ENCODE results near the gene PRRG2.

PRRG2 gene

DNA sequence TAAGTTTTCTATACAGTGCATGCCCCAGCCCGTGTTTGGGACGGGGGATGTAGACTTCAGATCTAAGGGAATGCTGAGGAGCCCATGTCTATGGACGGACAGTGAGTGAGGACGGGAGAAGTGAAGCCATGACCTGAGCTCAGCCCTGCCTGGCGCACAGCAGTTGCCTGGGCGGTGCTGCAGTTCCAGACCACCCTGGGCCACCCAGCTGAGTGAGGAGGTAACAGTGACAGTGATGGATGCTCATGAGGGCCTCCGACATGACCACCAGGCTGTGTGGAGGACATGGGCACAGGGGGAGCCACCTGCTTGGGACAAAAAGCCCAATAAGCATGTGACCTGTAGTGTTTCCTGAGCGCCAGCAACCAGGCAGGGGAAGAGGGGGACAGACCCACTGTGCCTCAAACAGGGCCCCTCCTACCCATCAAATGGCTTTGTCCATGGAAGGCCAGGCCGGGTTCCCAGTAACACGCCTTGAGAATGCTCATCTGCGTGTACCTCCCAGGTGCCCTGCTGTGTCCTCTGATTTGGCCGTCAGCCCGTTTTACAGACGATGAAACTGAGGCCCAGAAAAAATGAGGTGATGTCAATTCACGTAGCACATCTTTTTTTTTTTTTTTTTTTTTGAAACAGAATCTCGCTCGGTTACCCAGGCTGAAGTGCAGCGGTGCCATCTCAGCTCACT is 23.3 kb upstream of the PRRG2 start:
- DNase-seq, result no peak

DNA sequence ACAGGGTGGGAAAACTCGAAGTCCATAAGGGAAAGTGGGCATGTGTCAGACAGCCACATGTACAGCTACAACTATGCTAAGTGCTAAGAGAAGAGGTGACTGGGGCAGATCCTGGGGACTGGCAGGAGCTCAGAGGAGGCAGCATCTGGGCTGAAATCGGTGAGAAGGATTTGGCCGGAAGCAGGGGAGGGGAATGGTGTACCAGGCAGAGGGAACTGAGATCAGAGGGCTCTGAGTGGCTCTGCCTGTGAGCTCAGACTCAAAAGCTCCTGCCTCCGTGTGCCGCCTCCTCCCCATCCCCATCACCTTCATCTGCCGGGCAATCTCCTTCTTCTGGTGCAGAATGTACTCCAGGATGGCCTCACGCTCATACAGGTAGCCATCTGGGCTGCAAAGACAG is 22.5 kb upstream of the PRRG2 start:
- DNase-seq, result peak; percentile 52

DNA sequence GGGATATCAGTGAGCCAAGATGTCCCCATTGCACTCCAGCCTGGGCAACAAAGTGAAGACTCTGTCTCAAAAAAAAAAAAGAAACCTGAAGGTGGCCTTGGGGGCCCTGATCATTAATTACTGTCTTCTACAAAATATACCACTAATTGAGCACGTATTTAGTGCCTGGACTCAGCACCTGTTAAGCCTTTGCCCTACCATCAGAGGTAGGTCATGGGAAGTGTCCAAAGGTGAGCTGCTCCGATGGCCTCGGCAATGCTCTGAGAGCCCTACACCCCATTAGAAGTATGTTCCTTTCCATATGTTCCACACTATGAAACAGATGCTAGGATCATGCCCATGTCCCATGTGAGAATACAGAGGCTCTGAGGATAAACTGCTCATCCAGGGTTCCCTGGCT is 21.7 kb upstream of the PRRG2 start:
- no peak for DNase-seq

DNA sequence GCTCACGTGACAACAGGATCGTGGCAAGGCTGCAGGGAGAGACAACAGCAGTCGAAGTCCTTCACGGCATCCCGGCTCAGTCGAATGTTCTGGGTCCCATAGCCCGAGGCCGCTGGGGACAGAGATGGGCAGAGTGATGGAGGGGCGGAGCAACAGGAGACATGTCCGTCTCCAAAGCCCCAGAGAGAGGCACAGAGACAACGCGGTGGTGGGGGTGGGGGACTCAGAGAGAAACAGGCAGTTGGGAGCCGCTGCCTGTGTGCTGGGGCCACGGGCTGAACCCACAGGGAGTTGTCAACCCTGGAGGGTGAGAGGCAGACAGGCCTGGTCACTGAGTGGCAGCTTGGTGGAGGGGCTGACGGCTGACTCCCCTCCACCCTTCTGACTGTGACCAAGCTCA is 21.2 kb upstream of the PRRG2 start:
- DNase-seq, result peak; percentile 27

DNA sequence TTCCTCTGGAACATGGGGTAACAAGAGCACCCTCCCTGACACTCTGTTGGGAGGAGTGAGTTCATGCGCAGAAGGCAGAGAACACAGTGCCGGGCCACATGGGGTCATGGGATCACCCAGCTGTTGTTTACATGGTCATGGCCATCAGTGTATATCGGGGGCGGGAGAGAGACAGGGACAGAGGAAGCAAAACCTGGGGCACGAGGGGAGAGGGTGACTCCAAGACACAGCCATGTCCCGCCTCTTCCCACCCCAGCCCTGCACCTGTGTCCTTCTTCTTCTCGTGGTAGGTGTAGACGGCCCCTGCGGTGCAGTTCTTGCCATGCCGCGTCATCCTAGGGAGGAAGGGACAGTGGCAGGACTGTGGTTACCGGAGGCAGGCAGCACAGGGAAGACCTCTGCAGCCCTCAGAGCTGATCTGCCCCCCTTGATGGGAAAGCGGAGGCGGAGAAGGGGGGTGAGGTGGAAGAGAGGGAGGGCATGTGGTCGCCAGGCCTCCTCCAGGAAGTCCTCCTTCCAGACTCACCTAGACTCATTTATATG is 20.7 kb upstream of the PRRG2 start:
- peak; percentile 32 for DNase-seq

DNA sequence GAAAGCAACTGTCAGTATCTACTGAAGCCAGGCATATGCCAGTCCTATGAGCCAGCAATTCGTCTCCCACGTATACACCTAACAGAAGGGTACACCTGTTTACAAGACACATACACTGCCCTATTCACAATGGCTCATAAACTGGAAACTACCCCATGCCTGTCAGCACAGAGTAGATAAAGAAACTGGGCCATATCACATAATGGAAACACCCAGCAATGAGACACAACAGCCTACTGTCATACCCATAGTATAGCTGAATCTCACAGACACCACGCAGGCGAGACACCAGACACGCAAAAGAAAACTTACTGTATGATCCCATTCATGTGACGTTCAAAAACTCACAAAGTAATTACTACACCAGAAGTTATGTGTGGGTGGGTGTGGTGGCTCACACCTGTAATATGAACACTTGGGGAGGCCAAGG is 16.5 kb upstream of the PRRG2 start:
- DNase-seq, result peak; percentile 79

DNA sequence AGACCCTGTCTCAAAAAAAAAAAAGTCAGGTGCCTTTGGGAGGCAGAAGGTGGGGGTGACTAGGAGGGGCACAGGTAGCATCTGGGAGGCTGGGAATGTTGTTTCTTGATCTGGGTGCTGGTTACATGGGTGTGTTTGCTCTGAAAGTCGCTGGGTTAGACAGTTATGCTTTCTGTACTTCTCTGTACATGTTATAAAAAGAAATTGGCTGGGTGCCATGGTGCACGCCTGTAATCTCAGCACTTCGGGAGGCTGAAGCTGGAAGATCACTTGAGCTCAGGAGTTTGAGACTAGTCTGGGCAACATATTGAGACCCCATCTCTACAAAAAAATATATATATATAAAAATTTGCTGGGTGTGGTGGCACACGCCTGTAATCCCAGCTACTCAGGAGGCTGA is 15.9 kb upstream of the PRRG2 start:
- DNase-seq, result no peak

DNA sequence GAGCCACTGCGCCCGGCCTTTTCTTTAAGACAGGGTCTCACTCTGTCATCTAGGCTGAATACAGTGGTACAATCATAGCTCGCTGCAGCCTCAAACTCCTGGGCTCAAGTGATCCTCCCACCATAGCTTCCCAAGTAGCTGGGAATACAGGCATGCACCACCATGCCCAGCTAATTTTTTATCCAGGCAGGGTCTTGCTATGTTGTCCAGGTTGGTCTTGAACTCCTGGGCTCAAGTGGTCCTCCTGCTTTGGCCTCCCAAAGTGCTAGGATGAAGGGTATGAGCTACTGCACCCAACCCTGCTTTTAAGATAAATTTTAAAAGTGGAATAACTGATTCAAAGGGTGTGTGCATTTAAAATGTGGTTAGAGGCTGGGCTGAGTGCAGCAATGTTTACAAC is 14.8 kb upstream of the PRRG2 start:
- no peak for DNase-seq

DNA sequence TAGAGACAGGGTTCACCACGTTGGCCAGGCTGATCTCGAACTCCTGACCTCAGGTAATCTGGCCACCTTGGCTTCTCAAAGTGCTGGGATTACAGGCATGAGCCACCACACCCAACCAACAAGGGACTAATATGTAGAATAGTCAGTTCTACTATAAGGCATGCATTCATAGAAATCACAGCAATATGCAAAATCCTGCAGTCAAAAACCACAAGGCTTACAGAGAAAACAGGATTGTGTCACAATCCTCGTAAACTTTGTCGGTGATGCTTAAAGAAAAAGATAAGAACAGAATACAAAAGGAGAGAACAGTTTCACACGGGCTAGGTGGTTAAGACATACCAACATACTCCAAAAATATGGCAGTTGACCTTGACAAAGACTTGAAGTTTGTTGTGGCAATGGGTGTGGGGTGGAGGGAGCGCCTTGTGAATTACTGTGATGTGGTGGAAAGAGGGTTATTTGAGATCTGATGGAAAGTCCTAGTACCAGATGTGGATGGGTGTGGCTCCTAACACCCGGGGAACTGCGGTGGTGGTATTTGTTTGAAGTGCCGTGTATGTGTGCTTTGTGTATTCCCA is 13.2 kb upstream of the PRRG2 start:
- DNase-seq, result peak; percentile 64

DNA sequence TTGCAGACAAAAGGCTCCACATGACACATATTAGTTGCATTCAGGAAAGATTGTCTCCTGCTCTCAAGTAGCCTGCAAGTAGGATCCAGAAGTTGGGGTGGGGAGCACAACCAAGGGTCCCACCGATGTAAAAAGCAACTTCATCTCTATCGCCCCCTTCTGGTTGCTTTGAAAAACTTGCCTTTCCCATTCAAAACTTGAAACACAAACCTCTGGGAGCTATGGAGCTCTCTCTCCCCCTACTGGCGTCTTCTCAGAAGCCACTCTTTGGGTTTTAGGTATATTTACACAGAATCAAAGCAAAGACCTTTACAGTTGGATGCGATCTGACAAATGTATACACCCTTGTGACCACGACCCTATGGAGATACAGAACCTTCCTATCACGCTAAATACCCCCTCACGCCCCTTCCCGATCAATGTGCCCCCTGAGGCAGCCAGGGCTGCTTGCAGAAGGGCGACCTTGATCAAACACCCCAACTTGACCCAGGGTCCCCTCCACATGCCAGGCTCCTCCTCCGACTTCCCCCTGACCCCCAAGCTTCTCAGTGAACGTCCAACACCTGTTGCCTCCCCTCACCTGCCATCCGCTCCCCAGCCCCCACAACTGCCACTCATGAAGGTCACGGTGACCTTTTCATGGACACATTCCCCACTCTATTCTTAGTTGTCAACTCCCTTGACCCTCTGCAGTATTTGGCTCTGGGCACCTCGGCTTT is 10.8 kb upstream of the PRRG2 start:
- DNase-seq, result peak; percentile 68

DNA sequence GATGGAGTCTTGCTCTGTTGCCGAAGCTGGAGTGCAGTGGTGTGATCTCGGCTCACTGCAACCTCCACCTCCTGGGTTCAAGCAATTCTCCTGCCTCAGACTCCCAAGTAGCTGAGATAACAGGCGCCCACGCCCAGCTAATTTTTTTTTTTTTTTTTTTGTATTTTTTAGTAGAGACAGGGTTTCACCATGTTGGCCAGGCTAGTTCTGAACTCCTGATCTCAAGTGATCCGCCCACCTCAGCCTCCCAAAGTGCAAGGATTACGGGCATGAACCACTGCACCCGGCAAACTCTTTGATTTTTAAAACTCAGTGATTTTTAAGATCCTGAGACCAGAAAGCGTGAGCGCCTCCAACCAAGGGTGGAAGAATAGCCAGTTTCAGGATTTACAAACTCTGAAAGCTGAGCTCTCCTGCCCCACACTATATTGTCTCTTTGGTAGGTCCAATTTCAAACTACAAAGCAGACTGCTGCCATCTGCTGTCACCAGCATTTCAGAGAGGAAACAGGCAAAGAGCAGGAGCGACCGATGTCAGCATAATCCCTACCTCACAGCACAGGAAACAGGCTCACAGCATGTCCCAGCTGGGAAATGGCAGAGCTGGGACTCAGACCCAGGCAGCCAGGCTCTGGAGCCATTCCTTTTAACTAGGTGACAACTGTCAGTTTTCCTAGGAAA is 10.0 kb upstream of the PRRG2 start:
- DNase-seq, result no peak

DNA sequence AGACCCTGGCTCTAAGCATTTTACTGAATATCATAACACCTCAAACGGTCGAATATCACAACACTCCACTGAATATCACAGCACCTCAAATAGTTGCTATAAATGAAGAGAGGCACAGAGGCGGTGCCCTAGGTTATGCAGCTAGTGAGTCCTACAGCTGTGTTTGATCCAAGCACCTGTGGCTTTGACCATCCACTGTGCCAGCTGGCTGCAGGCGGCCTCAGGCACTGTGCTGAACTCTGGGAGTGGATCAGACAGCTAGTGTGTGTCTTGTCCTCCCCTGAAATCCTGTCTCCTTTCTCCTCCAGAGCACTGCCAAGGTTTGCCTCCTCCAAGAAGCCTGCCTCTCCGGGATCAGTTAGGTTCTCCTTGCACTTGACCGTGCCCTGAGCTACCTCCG is 8.1 kb upstream of the PRRG2 start:
- DNase-seq, result no peak

DNA sequence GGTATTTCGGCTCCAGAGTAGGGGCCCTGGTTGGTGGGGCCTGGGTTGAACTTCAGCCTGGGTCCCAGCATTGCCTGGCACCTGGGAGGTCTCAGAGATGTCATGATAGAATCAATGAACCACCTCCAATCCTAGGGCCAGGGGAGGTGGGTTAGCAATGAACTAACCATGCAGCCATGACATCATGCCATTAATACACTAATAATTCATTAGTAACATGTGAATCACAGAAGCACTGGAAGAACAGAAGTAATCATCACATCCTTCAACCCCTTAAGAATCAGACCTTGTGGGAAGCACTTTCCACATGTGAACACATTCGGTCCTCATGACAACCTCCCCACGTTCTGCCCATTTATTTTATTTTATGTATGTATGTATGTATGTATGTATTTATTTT is 7.7 kb upstream of the PRRG2 start:
- no peak for DNase-seq

DNA sequence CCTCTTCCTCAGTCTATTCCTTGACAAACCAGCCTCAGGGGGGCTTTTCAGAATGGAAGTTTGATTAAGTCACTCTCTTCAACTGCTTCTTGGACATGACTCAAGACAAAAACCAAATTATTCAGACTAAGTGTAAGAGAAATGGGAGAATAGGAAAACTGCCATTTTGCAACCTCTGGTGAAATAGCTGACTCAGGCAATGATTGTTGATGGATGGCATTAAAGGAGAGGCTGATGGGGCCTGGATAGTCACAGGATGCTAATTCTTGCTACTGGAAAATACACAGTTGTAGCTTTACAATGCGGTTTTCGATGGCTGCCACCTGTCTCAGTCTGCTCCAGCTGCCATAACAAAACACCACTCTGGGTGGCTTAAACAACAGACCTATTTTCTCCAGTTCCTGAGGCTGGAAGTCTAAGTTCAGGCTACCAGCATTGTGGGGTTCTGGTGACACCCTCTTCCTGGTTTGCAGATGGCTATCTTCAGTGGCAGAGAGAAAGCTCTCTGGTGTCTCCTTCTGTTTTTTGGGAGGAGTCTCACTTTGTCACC is 6.8 kb upstream of the PRRG2 start:
- no peak for DNase-seq

DNA sequence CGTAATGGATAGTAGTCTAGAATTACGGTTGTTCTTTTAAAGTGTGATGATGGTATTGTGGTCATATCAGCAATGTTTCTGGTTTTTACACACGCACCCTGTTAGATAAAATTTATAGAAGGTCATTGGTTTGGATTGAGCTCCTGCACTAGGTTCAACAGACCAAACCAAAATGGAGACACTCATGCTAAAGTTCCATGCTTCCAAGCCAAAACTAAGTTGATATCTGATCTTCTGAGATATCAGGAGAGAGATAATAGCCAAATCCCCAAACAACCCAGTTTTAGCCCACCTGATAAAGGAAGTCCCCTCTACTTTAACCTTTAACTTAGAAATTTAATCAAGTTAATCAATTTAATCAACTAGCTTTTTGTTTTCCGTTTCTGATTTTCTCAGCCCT is 1.9 kb upstream of the PRRG2 start:
- no peak for DNase-seq

DNA sequence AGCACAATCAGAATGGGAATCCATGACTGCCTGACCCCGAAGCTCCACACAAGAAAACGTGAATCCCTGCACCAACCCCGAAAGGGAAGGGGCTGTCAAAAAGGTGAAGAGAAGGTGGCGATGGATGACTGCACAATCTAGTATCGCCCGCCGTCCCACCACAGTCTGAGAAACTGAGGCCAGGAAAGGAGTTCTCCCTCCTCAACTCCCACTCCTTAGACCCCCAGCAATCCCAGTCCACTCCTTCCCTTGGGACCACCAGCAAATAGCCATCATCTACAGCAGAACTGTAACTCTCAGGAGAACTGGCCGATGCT is 1.2 kb upstream of the PRRG2 start:
- DNase-seq, result no peak

DNA sequence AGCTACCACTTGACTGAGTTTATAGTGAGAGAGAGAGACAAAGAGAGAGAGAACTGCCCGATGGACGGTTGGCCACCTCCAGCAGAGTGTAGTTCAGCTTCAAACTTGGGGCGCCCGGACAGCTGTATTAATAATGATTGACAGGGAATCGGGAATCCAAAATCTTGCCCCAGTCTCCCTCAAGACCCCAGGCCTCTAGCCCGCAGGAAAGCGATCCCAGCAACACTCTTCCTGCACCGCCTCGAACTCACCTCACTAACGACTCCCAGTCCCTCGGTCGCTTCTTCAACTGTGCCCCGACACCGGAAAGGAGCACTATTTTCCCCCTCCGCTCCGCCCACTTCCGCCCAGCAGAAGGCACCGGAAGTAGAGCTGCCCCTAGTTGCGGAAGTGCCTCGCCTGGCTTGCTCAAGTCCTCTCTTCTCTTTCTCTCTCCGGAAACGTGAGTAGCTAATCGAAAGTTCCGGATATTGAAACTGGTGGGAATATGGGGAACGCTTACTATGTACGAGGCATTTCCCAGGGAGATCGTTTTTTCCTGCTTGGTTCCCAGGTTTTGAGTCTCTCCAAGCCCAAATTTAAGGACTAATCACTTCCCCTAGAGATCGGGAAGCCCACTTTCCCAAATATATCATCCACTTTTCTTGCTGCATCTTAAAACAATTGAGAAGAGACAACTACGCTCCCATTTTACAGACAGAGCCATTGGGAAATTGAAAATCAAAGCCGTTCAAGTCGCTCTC is 681 bp upstream of the PRRG2 start, which contains the start of gene NOSIP:
Gene NOSIP (minus strand): TSS at position 293 of the 743 bp plus-strand sequence. CDS start 19,865 bp downstream, outside the sequence.
- peak; percentile 97 for DNase-seq

DNA sequence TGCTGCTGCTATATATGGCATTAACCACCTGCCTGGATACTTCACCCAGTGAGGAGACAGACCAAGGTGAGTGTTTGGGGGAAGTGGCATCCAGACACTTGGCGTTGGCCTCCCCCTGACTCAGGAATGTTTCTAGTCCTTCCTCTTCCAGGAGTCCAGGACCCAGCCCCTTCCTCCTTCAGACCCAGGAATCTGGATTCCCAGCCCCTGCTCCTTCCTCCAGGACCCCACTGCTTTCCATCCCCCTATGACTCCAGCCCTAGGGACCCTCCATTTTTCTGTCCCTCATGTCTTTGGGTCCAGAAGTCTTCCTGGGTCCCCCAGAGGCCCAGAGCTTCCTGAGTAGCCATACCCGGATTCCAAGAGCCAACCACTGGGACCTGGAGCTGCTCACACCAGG is 2.1 kb downstream of the PRRG2 start:
- DNase-seq, result no peak

DNA sequence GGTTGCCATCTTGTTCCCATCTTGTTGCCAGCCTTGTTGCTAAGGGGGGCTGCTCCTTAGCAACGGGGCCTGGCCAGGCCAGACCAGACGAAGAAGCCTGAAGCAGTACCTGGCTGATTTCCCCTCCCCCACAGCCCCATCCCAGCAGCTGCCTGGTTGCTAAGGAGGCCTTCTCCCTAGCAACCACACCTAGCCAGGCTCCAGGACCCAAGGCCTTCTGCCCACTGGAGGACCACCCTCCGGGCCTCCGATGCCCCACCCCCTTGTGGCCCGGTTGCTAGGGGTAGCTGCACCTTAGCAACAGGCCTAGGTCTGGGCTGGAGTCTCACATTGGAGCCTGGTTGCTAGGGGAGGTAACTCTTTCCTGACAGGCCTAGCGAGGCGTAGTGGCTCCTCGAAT is 3.9 kb downstream of the PRRG2 start:
- DNase-seq, result no peak

DNA sequence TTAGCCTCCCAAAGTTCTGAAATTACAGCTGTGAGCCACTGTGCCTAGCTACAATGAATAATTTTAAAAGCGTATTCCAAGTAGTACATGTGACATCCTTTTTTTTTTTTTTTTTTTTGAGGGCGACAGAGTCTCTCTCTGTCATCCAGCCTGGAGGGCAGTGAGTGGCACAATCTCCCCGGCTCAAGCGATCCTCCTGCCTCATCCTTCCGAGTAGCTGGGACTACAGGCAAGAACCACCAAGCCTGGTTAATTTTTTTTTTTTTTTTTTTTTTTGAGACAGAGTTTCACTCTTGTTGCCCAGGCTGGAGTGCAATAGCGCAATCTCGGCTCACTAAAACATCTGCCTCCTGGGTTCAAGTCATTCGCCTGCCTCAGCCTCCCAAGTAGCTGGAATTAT is 6.1 kb downstream of the PRRG2 start:
- DNase-seq, result no peak

DNA sequence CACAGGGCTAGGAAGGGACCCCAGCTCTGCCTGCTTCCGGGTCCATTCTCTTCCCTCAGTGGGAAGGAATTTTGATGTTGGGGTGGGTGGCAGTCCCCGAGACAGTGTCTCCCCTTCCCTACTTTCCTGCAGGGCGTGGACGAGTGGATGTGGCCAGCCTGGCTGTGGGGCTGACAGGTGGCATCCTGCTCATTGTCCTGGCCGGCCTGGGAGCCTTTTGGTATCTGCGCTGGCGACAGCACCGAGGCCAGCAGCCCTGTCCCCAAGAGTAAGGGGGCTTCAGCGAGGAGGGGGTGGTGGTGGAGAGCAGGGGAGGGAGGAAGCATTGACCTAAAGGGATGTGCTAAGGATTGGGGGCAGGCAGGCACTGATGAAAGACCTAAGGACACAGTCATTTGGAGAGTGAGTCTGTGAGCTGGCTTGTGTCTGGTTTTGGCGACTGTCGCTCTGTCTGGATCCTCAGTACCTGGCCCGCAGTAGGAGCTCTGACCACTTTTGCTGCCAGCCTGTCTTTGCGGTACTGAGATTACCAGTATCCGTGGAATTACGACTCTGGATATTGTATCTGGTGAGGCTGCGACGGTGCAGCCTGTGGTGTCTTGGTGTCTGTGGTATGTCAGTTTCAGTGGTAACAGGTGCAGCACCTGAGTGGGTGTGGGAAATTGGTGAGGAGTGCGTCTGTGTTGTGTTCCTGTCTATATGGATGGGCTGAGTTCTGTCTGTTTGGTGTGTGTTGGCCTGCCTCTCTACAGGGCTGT is 7.4 kb downstream of the PRRG2 start:
- peak; percentile 66 for DNase-seq

DNA sequence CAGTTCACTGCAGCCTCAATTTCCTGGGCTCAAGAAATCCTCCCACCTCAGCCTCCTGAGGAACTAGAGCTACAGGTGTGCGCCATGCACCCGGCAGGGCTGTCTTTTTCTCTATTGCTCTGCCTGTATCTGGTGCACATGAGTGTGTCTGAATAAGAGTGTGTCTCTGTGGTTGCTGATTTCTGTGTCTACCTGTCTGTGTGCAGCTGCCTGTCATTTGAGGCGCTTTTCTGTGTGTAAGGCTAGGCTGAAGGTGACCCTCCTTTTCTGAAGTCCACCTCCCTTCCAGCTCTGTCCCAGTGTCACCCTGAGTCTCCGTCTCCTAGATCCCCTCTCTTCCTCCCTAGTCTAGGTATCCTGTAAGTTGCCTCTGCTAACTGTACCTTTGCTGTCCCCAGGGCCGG is 8.4 kb downstream of the PRRG2 start:
- no peak for DNase-seq

Data from stimulated activated CD4-positive, alpha-beta T cell treated with anti-CD3 and anti-CD28 coated beads, Interleukin-1b, Interleukin-23, amount 100 ng/mL, for 48 hours (primary cell).